Neural cell (in vitro differentiated cells): ENCODE data around the gene GSE1.
A peak's percentile ranks its signal among the peaks of the same experiment; 100 is the strongest.

Experiments used
- CTCF ChIP-seq: fragments of 450-650 bp; IDR thresholded peaks from 2 replicates; pipeline ENCODE4 v1.5.1; 2014; ENCODE audit warnings: antibody characterized with exemption, mild to moderate bottlenecking, moderate library complexity; ENCODE audit not compliant: poor library complexity, severe bottlenecking
- EP300 ChIP-seq: fragments of 450-650 bp; conservative IDR thresholded peaks from 2 replicates; pipeline ENCODE4 v1.6.1; 2014; ENCODE audit warnings: antibody characterized with exemption, mild to moderate bottlenecking, moderate library complexity; ENCODE audit not compliant: poor library complexity, severe bottlenecking
- EZH2 ChIP-seq: fragments of 200-600, 300-800 bp; shearing (Covaris generic), sonication (generic); IDR thresholded peaks from 2 replicates; pipeline ENCODE4 v1.6.1; 2014; ENCODE audit warnings: antibody characterized with exemption, low read length, borderline replicate concordance, mild to moderate bottlenecking; ENCODE audit not compliant: insufficient read depth, poor library complexity, severe bottlenecking
- POLR2AphosphoS5 ChIP-seq: IDR thresholded peaks from 2 replicates; pipeline ENCODE4 v1.6.1; 2012
- REST ChIP-seq: IDR thresholded peaks from 2 replicates; pipeline ENCODE4 v1.6.1; 2012; ENCODE audit warnings: borderline replicate concordance
- SMC3 ChIP-seq: fragments of 450-650 bp; conservative IDR thresholded peaks from 2 replicates; pipeline ENCODE4 v1.6.1; 2014; ENCODE audit warnings: antibody characterized with exemption, mild to moderate bottlenecking, moderate library complexity; ENCODE audit not compliant: poor library complexity
- TAF1 ChIP-seq: IDR thresholded peaks from 2 replicates; pipeline ENCODE4 v1.6.1; 2012; ENCODE audit warnings: low read depth

GRCh38 chr16:85564277-85565051 is 48.7 kb upstream of the GSE1 start:
- TF ChIP-seq POLR2AphosphoS5: no peak
- TF ChIP-seq CTCF: peak; percentile 50
- TF ChIP-seq TAF1: no peak
- TF ChIP-seq SMC3: no peak
- TF ChIP-seq EZH2: no peak
- no peak for TF ChIP-seq REST
- no peak for TF ChIP-seq EP300
